Diencephalon (tissue), 1 donor: ENCODE measurements around the gene FAM98C. TPM values are rescaled to one million over a fixed set of nuclear protein-coding genes. Genes with fewer than 3 reads are reported as not detected.

Experiments
- total RNA-seq: library from RNA; depleted of rRNA; stranded (reverse); fragments of >200 nt; gene quantifications from one replicate; pipeline ENCODE4 v1.2.3, GENCODE V29; 2014

FAM98C gene
- 19.1 TPM for total RNA-seq

GRCh38 chr19:38402967-38403674 lies at the start of gene FAM98C:
FAM98C (plus strand) TSS chr19:38403093; CDS start chr19:38403154, 61 bp downstream.

GRCh38 chr19:38374332-38375097 lies 28.4 kb upstream of the FAM98C start, which contains the start of gene PSMD8:
PSMD8 (plus strand) TSS chr19:38374571; CDS start chr19:38374602, 31 bp downstream.

GRCh38 chr19:38387550-38388348 lies 15.1 kb upstream of the FAM98C start, which contains the start of gene GGN:
GGN (minus strand) TSS chr19:38388034; CDS start chr19:38387261, 773 bp downstream.

GRCh38 chr19:38388349-38389100 lies 14.4 kb upstream of the FAM98C start, which contains the start of gene SPRED3:
SPRED3 (plus strand) TSS chr19:38388697; CDS start chr19:38390303, 1,606 bp downstream.

GRCh38 chr19:38425810-38426466 lies 23.0 kb downstream of the FAM98C start, which contains the start of gene RASGRP4:
RASGRP4 (minus strand) TSS chr19:38426219; CDS start chr19:38426091, 128 bp downstream.

GRCh38 chr19:38433268-38433733 lies 30.4 kb downstream of the FAM98C start, which contains the start of gene RYR1:
RYR1 (plus strand) TSS chr19:38433691; CDS start chr19:38433830, 139 bp downstream.

Other genes with a start within 250 kb of the FAM98C start
- gene DPF1, start 178.9 kb upstream of the FAM98C start, total RNA-seq, result 43.8 TPM
- not detected for gene PPP1R14A, start 146.7 kb upstream of the FAM98C start, total RNA-seq
- 183 TPM for gene SPINT2, start 138.5 kb upstream of the FAM98C start, total RNA-seq
- not detected for gene C19orf33, start 98.8 kb upstream of the FAM98C start, total RNA-seq
- 40.4 TPM for gene YIF1B, start 87.1 kb upstream of the FAM98C start, total RNA-seq
- 0.23 TPM for gene KCNK6, start 83.2 kb upstream of the FAM98C start, total RNA-seq
- gene CATSPERG, start 67.3 kb upstream of the FAM98C start, total RNA-seq, result 9.5 TPM
- 151 TPM for gene PSMD8, start 28.5 kb upstream of the FAM98C start, total RNA-seq
- 1.2 TPM for gene GGN, start 15.1 kb upstream of the FAM98C start, total RNA-seq
- gene SPRED3, start 14.4 kb upstream of the FAM98C start, total RNA-seq, result 2.5 TPM
- gene RASGRP4, start 23.1 kb downstream of the FAM98C start, total RNA-seq, result 0.23 TPM
- gene RYR1, start 30.6 kb downstream of the FAM98C start, total RNA-seq, result 4.6 TPM
- 1.2 TPM for gene MAP4K1, start 214.9 kb downstream of the FAM98C start, total RNA-seq
- 126 TPM for gene EIF3K, start 216.1 kb downstream of the FAM98C start, total RNA-seq
- 79.6 TPM for gene ACTN4, start 244.6 kb downstream of the FAM98C start, total RNA-seq